Hippocampal formation (tissue), 2 donors: Measurements from ENCODE around the gene NPTX2.

ENCODE experiments used
- DNase-seq, 2 donors: peaks; one replicate each; lab custom pipeline; 2025; lab: John Stamatoyannopoulos, UW

Gene NPTX2

GRCh38 chr7:98618786-98619185, 1.7 kb downstream of the NPTX2 start:
- DNase-seq, result no peak

- DNase-seq, result peak in 1 of 2 donors; percentile 9
Observed at GRCh38 chr7:98619450-98620321, 2.6 kb downstream of the NPTX2 start.

GRCh38 chr7:98621573-98622482, 4.7 kb downstream of the NPTX2 start:
- DNase-seq, result no peak

GRCh38 chr7:98622926-98623325, 5.8 kb downstream of the NPTX2 start:
- DNase-seq, result no peak

GRCh38 chr7:98624846-98625420, 7.8 kb downstream of the NPTX2 start:
- DNase-seq, result no peak

- DNase-seq, result no peak
Observed at GRCh38 chr7:98626460-98627412, 9.7 kb downstream of the NPTX2 start.

GRCh38 chr7:98627413-98627790, 10.3 kb downstream of the NPTX2 start:
- DNase-seq, result no peak

- no peak for DNase-seq
Observed at GRCh38 chr7:98628418-98628817, 11.3 kb downstream of the NPTX2 start.

- DNase-seq, result no peak
Observed at GRCh38 chr7:98629001-98629431, 11.9 kb downstream of the NPTX2 start.

GRCh38 chr7:98630149-98630548, 13.1 kb downstream of the NPTX2 start:
- DNase-seq, result no peak

- DNase-seq, result no peak
Observed at GRCh38 chr7:98630770-98631169, 13.7 kb downstream of the NPTX2 start.

- no peak for DNase-seq
Observed at GRCh38 chr7:98638853-98639252, 21.8 kb downstream of the NPTX2 start.

GRCh38 chr7:98640375-98640774, 23.3 kb downstream of the NPTX2 start:
- DNase-seq, result no peak

GRCh38 chr7:98641646-98642500, 24.8 kb downstream of the NPTX2 start:
- DNase-seq, result no peak

- DNase-seq, result no peak
Observed at GRCh38 chr7:98643236-98643985, 26.3 kb downstream of the NPTX2 start.

- no peak for DNase-seq
Observed at GRCh38 chr7:98646465-98646864, 29.4 kb downstream of the NPTX2 start.

- DNase-seq, result no peak
Observed at GRCh38 chr7:98647326-98647725, 30.2 kb downstream of the NPTX2 start.

GRCh38 chr7:98651760-98652159, 34.7 kb downstream of the NPTX2 start:
- no peak for DNase-seq

GRCh38 chr7:98653601-98654310, 36.7 kb downstream of the NPTX2 start:
- no peak for DNase-seq
